Measurements from ENCODE around the gene SPDL1. TPM values are rescaled to one million over a fixed set of nuclear protein-coding genes. Genes with fewer than 3 reads are reported as not detected.

SPDL1 gene
- total RNA-seq, 2 donors from 2014 or later: 5.5 to 6.0 TPM

GRCh38 chr5:169551146-169551545, 32.4 kb upstream of the SPDL1 start:
- H3K4me1 Mint-ChIP-seq: no peaks in the 10 kb centered on the region
- H3K4me3 Mint-ChIP-seq: no peak overlapping the region
- DNase-seq (no peak), ATAC-seq (no peak)
- peaks cover 67% of the 10 kb centered on the region for H3K27me3 Mint-ChIP-seq
- H3K27ac Mint-ChIP-seq: no peak overlapping the region
- no peaks in the 10 kb centered on the region for H3K36me3 Mint-ChIP-seq (ENCODE audit: low read depth)
- H3K9me3 ChIP-seq (ENCODE audit: control insufficient read depth, low read length, poor library complexity, severe bottlenecking): no peaks in the 10 kb centered on the region

GRCh38 chr5:169551696-169552095, 31.9 kb upstream of the SPDL1 start:
- ATAC-seq: no peak
- Mint-ChIP-seq H3K4me1 (no peaks in the 10 kb centered on the region), H3K27me3 (peaks cover 72% of the 10 kb centered on the region), H3K4me3 (no peak overlapping the region), H3K27ac (no peak overlapping the region), H3K36me3 (ENCODE audit: low read depth) (no peaks in the 10 kb centered on the region)
- DNase-seq: no peak
- H3K9me3 ChIP-seq (ENCODE audit: control insufficient read depth, low read length, poor library complexity, severe bottlenecking): no peaks in the 10 kb centered on the region

GRCh38 chr5:169554251-169554650, 29.3 kb upstream of the SPDL1 start:
- DNase-seq (no peak), ATAC-seq (no peak)
- Mint-ChIP-seq H3K27me3 (peaks cover 50% of the 10 kb centered on the region), H3K4me1 (no peaks in the 10 kb centered on the region), H3K27ac (no peak overlapping the region), H3K36me3 (ENCODE audit: low read depth) (no peaks in the 10 kb centered on the region), H3K4me3 (no peak overlapping the region)
- H3K9me3 ChIP-seq (ENCODE audit: control insufficient read depth, low read length, poor library complexity, severe bottlenecking): no peaks in the 10 kb centered on the region

GRCh38 chr5:169557838-169558237, 25.7 kb upstream of the SPDL1 start:
- Mint-ChIP-seq H3K27ac (no peak overlapping the region), H3K4me1 (no peaks in the 10 kb centered on the region), H3K36me3 (ENCODE audit: low read depth) (no peaks in the 10 kb centered on the region), H3K4me3 (no peak overlapping the region), H3K27me3 (peaks cover 48% of the 10 kb centered on the region)
- no peak for ATAC-seq
- H3K9me3 ChIP-seq (ENCODE audit: control insufficient read depth, low read length, poor library complexity, severe bottlenecking): no peaks in the 10 kb centered on the region
- no peak for DNase-seq

- DNase-seq (no peak), ATAC-seq (no peak)
- H3K4me1 Mint-ChIP-seq: no peaks in the 10 kb centered on the region
- H3K36me3 Mint-ChIP-seq (ENCODE audit: low read depth): no peaks in the 10 kb centered on the region
- peaks cover 56% of the 10 kb centered on the region for H3K27me3 Mint-ChIP-seq
- H3K4me3 Mint-ChIP-seq: no peak overlapping the region
- no peak overlapping the region for H3K27ac Mint-ChIP-seq
- no peaks in the 10 kb centered on the region for H3K9me3 ChIP-seq (ENCODE audit: control insufficient read depth, low read length, poor library complexity, severe bottlenecking)
Observed at GRCh38 chr5:169561893-169562292, 21.7 kb upstream of the SPDL1 start.

- H3K27me3 Mint-ChIP-seq: peaks cover 59% of the 10 kb centered on the region
- H3K9me3 ChIP-seq (ENCODE audit: control insufficient read depth, low read length, poor library complexity, severe bottlenecking): no peaks in the 10 kb centered on the region
- H3K27ac Mint-ChIP-seq: no peak overlapping the region
- ATAC-seq: no peak
- no peak for DNase-seq
- no peaks in the 10 kb centered on the region for H3K4me1 Mint-ChIP-seq
- H3K4me3 Mint-ChIP-seq: no peak overlapping the region
- H3K36me3 Mint-ChIP-seq (ENCODE audit: low read depth): no peaks in the 10 kb centered on the region
Observed at GRCh38 chr5:169563369-169563768, 20.2 kb upstream of the SPDL1 start.

- H3K9me3 ChIP-seq (ENCODE audit: control insufficient read depth, low read length, poor library complexity, severe bottlenecking): no peaks in the 10 kb centered on the region
- no peak overlapping the region for H3K4me3 Mint-ChIP-seq
- ATAC-seq: no peak
- no peak for DNase-seq
- no peaks in the 10 kb centered on the region for H3K36me3 Mint-ChIP-seq (ENCODE audit: low read depth)
- no peak overlapping the region for H3K27ac Mint-ChIP-seq
- no peaks in the 10 kb centered on the region for H3K4me1 Mint-ChIP-seq
- H3K27me3 Mint-ChIP-seq: peaks cover 64% of the 10 kb centered on the region
Observed at GRCh38 chr5:169566202-169566601, 17.4 kb upstream of the SPDL1 start.

- Mint-ChIP-seq H3K4me1 (no peaks in the 10 kb centered on the region), H3K27ac (no peak overlapping the region), H3K36me3 (ENCODE audit: low read depth) (no peaks in the 10 kb centered on the region), H3K27me3 (peaks cover 64% of the 10 kb centered on the region), H3K4me3 (no peak overlapping the region)
- no peaks in the 10 kb centered on the region for H3K9me3 ChIP-seq (ENCODE audit: control insufficient read depth, low read length, poor library complexity, severe bottlenecking)
- no peak for ATAC-seq
- DNase-seq: no peak
Observed at GRCh38 chr5:169567079-169567478, 16.5 kb upstream of the SPDL1 start.

GRCh38 chr5:169569513-169569912, 14.1 kb upstream of the SPDL1 start:
- Mint-ChIP-seq H3K36me3 (ENCODE audit: low read depth) (no peaks in the 10 kb centered on the region), H3K27ac (no peak overlapping the region), H3K27me3 (peaks cover 64% of the 10 kb centered on the region), H3K4me1 (no peaks in the 10 kb centered on the region), H3K4me3 (no peak overlapping the region)
- H3K9me3 ChIP-seq (ENCODE audit: control insufficient read depth, low read length, poor library complexity, severe bottlenecking): no peaks in the 10 kb centered on the region
- ATAC-seq (no peak), DNase-seq (no peak)

- Mint-ChIP-seq H3K4me3 (no peak overlapping the region), H3K4me1 (no peaks in the 10 kb centered on the region), H3K27ac (no peak overlapping the region), H3K36me3 (ENCODE audit: low read depth) (no peaks in the 10 kb centered on the region), H3K27me3 (peaks cover 62% of the 10 kb centered on the region)
- no peak for ATAC-seq
- no peak for DNase-seq
- H3K9me3 ChIP-seq (ENCODE audit: control insufficient read depth, low read length, poor library complexity, severe bottlenecking): no peaks in the 10 kb centered on the region
Observed at GRCh38 chr5:169571355-169571754, 12.2 kb upstream of the SPDL1 start.

GRCh38 chr5:169574134-169574646, 9.4 kb upstream of the SPDL1 start:
- H3K27me3 Mint-ChIP-seq: peaks cover 60% of the 10 kb centered on the region

GRCh38 chr5:169576181-169576598, 7.4 kb upstream of the SPDL1 start:
- no peak for DNase-seq
- H3K4me3 Mint-ChIP-seq: no peak overlapping the region
- H3K27ac Mint-ChIP-seq: no peak overlapping the region
- ATAC-seq: no peak
- H3K36me3 Mint-ChIP-seq (ENCODE audit: low read depth): no peaks in the 10 kb centered on the region
- peaks cover 41% of the 10 kb centered on the region for H3K27me3 Mint-ChIP-seq
- H3K9me3 ChIP-seq (ENCODE audit: control insufficient read depth, low read length, poor library complexity, severe bottlenecking): no peaks in the 10 kb centered on the region
- H3K4me1 Mint-ChIP-seq: peaks cover 3% of the 10 kb centered on the region

More at GRCh38 chr5:169574134-169574646, 9.4 kb upstream of the SPDL1 start:
- DNase-seq: no peak
- no peaks in the 10 kb centered on the region for H3K4me1 Mint-ChIP-seq
- H3K4me3 Mint-ChIP-seq: no peak overlapping the region
- H3K9me3 ChIP-seq (ENCODE audit: control insufficient read depth, low read length, poor library complexity, severe bottlenecking): no peaks in the 10 kb centered on the region
- H3K36me3 Mint-ChIP-seq (ENCODE audit: low read depth): no peaks in the 10 kb centered on the region
- no peak for ATAC-seq
- no peak overlapping the region for H3K27ac Mint-ChIP-seq

GRCh38 chr5:169577951-169578350, 5.6 kb upstream of the SPDL1 start:
- no peaks in the 10 kb centered on the region for H3K9me3 ChIP-seq (ENCODE audit: control insufficient read depth, low read length, poor library complexity, severe bottlenecking)
- Mint-ChIP-seq H3K27me3 (peaks cover 33% of the 10 kb centered on the region), H3K4me3 (no peak overlapping the region), H3K36me3 (ENCODE audit: low read depth) (no peaks in the 10 kb centered on the region), H3K4me1 (peaks cover 10% of the 10 kb centered on the region), H3K27ac (no peak overlapping the region)
- DNase-seq (no peak), ATAC-seq (no peak)

GRCh38 chr5:169580964-169581363, 2.6 kb upstream of the SPDL1 start:
- no peaks in the 10 kb centered on the region for H3K36me3 Mint-ChIP-seq (ENCODE audit: low read depth)
- DNase-seq (no peak), ATAC-seq (no peak)
- H3K27me3 Mint-ChIP-seq: peaks cover 16% of the 10 kb centered on the region
- H3K9me3 ChIP-seq (ENCODE audit: control insufficient read depth, low read length, poor library complexity, severe bottlenecking): no peaks in the 10 kb centered on the region
- H3K27ac Mint-ChIP-seq: no peak overlapping the region
- H3K4me1 Mint-ChIP-seq: peaks cover 22% of the 10 kb centered on the region
- no peak overlapping the region for H3K4me3 Mint-ChIP-seq
